Choroid plexus epithelial cell (primary cell): Measurements from ENCODE around the gene CUL3.

Source experiments
- DNase-seq: peaks from one replicate; pipeline ENCODE4 v3.0.0-alpha.2; 2010; ENCODE audit warnings: low read depth
- H3K4me3 ChIP-seq: 2 replicates; pipeline ENCODE4 v1.5.1; 2011; ENCODE audit warnings: low read depth, mild to moderate bottlenecking, control low read depth, low read length, moderate library complexity
- TF ChIP-seq, protein P1 (sequence below): conservative IDR thresholded peaks from 2 replicates; pipeline ENCODE4 v1.5.1; 2011; ENCODE audit warnings: low read depth, mild to moderate bottlenecking, control low read depth, inconsistent platforms, low read length, moderate library complexity

Gene CUL3

DNA sequence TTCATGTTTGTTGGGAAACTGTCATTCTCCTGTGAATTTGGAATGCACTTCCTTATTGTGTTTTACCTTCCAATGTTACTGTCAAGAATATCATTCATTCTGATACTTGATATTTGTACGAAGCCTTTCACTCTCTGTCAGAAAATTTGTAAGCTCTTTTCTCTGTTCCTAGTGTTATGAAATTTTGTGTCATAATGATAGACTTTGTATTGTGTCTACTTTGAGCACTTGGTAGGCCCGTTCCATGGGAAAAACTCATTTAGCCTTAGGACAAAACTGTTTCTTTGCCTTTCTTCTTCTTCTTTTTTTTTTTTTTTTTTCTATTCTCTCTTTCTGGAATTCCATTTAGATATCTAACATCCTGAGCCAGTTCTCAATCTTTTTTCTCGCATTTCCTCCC lies 131.3 kb downstream of the CUL3 start:
- TF ChIP-seq, protein P1, sequence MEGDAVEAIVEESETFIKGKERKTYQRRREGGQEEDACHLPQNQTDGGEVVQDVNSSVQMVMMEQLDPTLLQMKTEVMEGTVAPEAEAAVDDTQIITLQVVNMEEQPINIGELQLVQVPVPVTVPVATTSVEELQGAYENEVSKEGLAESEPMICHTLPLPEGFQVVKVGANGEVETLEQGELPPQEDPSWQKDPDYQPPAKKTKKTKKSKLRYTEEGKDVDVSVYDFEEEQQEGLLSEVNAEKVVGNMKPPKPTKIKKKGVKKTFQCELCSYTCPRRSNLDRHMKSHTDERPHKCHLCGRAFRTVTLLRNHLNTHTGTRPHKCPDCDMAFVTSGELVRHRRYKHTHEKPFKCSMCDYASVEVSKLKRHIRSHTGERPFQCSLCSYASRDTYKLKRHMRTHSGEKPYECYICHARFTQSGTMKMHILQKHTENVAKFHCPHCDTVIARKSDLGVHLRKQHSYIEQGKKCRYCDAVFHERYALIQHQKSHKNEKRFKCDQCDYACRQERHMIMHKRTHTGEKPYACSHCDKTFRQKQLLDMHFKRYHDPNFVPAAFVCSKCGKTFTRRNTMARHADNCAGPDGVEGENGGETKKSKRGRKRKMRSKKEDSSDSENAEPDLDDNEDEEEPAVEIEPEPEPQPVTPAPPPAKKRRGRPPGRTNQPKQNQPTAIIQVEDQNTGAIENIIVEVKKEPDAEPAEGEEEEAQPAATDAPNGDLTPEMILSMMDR = no peak
- DNase-seq = no peak
- H3K4me3 ChIP-seq = no peak overlapping the region

DNA sequence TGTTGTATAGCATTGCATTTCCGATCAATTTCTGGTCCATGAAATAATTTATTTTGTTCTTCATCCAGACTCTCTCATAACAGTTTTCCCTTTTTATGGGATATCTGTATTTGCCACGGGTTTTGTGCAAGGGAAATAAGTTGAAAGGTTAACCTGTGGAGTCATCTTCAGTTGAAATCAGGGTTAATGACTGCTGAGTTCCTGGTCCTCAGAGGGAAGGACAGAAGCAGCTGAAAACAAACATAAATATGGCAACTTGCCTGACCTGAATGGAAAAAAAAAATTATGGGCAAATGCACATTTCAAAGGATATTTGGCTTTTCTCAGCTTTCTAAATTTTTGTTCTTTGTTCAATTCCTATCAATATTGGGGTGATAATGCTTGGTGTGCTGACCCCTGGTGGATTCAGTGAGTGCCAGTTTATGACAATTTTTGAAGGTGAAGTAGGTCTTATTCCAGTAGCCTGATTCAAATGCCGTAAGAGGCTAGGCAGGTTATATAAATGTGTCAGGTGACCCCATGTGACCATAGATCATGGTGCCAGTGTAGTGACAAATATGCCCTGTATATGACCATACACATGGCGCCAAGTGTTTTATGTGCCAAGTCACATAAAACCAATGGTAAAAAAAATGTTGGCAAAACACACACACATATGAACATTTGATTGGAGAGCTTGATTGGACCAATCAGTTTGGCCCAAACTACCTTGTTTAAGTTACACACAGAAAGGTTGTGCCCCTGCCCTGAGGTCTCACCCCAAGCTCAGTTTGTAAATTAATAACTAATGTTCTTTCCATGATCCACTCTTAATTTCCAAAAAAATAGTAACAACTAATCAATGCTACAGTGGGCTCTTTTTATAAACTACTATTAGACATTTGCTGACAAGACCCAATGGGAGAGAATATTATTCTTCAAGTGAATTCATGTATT lies 135.7 kb downstream of the CUL3 start:
- H3K4me3 ChIP-seq = no peak overlapping the region
- TF ChIP-seq, protein P1 = peak; percentile 71
- peak; percentile 43 for DNase-seq

DNA sequence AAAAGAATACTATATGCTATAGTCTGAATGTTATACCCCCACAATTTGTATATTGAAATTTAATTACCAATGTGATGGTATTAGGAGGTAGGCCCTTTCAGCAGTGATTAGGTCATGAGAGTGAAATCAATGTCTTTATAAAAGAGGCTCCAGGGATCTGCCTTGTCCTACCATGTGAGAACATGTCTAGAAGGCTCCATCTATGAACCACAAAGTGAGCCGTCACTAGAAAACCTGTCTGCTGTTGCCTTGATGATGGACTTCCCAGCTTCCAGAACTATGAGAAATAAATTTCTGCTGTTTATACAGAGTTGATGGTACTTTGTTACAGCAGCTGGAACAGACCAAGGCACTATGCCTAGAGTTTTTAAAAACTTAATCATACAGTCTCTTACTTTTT lies 136.9 kb downstream of the CUL3 start:
- TF ChIP-seq, protein P1 = no peak
- H3K4me3 ChIP-seq = no peak overlapping the region
- no peak for DNase-seq

DNA sequence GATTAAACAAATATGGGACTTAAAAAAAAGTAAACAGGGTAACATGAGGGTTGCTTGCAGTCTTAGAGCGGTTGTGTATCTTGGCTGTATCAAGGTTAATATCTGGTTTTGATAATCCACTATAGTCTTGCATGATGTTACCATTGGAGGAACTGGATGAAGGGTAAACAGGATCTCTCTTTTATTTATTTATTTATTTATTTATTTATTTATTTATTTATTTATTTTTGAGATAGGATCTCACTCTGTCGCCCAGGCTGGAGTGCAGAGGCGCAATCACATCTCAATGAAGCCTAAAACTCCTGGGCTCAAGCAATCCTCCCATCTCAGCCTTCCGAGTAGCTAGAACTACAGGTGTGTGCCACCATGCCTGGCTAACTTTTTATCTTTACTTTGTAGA lies 140.4 kb downstream of the CUL3 start:
- DNase-seq = no peak
- TF ChIP-seq, protein P1 = no peak

DNA sequence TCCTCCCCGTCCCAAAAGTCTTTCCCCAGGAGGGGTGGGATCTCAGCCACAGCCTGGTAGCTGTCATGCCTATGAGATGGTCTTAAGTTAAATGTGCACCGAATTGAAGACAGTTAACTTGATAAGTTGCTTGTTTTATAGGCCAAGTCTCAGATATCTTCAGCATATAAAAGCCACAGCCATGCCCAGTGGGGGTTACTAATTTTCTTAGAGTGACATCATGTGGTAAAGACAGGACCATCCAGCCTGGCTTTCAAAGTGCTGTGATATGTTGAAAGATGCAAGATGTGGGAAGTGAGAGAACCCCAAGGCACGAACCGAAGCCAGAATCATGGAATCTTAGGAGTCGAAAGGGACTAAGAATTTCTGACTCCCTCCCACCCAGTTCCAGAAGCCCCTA lies 141.1 kb downstream of the CUL3 start:
- no peak overlapping the region for H3K4me3 ChIP-seq
- no peak for DNase-seq
- TF ChIP-seq, protein P1 = no peak

More for the DNA sequence above, 140.4 kb downstream of the CUL3 start:
- no peak overlapping the region for H3K4me3 ChIP-seq

DNA sequence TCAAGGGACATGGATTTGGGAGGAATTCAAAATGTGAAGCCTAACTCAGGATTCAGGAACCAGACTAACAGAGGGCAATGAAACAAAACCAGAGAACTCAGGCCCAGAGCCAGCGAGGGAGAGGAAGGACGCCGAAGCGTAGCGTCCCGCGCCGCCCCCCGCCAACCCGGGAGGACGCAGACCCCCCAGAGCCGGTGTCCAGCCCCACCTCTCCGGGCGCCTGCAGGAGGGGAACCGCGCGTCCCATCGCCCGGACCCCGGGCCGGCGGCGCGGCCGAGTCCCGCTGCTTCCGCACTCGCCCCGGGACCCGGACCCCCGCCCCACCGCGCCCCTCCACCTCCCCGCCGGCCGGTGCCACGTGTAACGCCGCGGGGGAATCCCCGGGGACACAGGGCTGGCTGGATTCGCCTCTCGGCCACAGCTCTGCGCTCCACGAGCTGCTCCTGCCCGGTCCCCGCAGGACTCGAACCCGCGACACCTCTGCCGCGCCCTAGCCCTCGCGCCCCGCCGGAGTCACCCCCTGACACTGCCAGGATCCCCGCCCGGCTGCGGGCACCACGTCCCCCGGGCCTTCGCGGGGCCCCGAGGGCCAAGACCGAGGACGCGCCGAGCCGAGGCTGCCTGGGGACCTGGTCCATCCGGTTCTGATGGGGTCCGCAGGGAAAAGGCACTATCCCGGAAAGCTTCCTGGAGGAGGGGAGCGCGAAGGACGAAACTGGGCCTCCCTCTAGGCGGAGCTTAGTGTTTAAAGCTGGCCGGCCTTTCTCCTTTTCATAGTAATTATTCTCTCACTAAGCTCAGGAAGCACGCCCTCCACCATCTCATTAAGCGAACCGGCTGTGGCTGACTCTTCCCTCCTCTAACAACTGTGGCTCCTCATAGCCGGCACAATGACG lies 142.8 kb downstream of the CUL3 start:
- peak overlapping the region; percentile 64 for H3K4me3 ChIP-seq
- peak; percentile 29 for DNase-seq
- TF ChIP-seq, protein P1 = no peak
